BJ (cell line): ENCODE measurements around the gene THUMPD3. TPM values are rescaled to one million over a fixed set of nuclear protein-coding genes. Genes with fewer than 3 reads are reported as not detected.
A peak's percentile ranks its signal among the peaks of the same experiment; 100 is the strongest.

Source experiments
- CTCF ChIA-PET: fragments of 350-600 bp; formaldehyde crosslinking; extraction: SDS; loops from one replicate; lab custom pipeline; 2021; ENCODE audit warnings: antibody characterized with exemption, inconsistent platforms; lab: Yijun Ruan, JAX
- POLR2A ChIA-PET: fragments of 300-600 bp; sonication (Branson Sonifier 250); formaldehyde crosslinking; extraction: SDS; loops from one replicate; lab custom pipeline; 2021; ENCODE audit warnings: antibody characterized with exemption; lab: Charles Lee
- DNase-seq: peaks from one replicate; pipeline ENCODE4 v3.0.0-alpha.2; 2011; ENCODE audit warnings: low read depth
- H3K27me3 ChIP-seq: 2 replicates; pipeline ENCODE4 v1.6.0; 2011; ENCODE audit warnings: low read length; ENCODE audit not compliant: control insufficient read depth, insufficient read depth
- H3K36me3 ChIP-seq: 2 replicates; pipeline ENCODE4 v1.5.1; 2011; ENCODE audit warnings: low read length; ENCODE audit not compliant: control insufficient read depth, insufficient read depth
- H3K4me3 ChIP-seq: 2 replicates; pipeline ENCODE4 v1.5.1; 2011; ENCODE audit warnings: low read depth, mild to moderate bottlenecking, control low read depth, low read length
- polyA plus RNA-seq: library from polyadenylated mRNA; depleted of rRNA; stranded (reverse); fragments of >200 nt; gene quantifications from 2 replicates; pipeline ENCODE4 v1.2.3, GENCODE V29; 2011
- TF ChIP-seq, protein P1 (sequence below): IDR thresholded peaks from 2 replicates; pipeline ENCODE4 v1.5.1; 2011; ENCODE audit warnings: low read depth, mild to moderate bottlenecking, control low read depth, inconsistent platforms, low read length, moderate library complexity; ENCODE audit not compliant: insufficient read depth

The THUMPD3 gene
- polyA plus RNA-seq, 1 experiment: 18.2 TPM

DNA sequence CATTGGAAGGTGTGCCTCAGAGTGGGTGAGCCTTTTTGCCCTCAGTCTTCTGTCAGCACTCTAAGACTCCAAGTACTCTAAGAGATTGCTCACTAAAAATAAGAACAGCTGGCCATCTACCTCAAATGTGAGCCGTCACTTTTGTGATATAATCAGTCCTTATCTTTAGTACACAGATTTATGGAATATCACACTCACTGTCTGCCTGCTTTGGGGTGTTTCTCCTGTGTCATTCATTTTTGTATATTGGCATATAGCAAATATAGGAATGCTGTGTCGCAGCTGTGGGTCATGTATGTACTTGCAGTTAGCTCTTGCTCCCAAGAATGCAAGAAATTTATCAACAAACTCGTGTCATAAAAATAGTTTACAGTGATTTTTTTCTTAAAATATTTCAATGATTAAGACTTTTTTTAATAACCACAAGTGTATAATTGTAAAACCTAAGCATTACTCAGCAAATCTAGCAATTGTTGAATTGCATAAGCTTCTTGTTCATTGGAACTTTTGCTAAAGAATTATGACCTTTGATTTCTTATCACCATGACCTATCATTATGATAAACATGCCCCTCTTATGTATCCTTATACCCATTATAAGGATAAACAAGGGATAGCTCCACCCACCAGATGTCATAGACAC is 53.4 kb downstream of the THUMPD3 start:
- H3K27me3 ChIP-seq: no peaks in the 10 kb centered on the region
- DNase-seq: no peak
- CTCF ChIA-PET: interaction anchor here (0.6 to 1.8 kb wide), 6 partner anchors 9 to 88 kb away, joined by 3 to 6 read pairs (median 4); partner anchors contain the start of gene THUMPD3

DNA sequence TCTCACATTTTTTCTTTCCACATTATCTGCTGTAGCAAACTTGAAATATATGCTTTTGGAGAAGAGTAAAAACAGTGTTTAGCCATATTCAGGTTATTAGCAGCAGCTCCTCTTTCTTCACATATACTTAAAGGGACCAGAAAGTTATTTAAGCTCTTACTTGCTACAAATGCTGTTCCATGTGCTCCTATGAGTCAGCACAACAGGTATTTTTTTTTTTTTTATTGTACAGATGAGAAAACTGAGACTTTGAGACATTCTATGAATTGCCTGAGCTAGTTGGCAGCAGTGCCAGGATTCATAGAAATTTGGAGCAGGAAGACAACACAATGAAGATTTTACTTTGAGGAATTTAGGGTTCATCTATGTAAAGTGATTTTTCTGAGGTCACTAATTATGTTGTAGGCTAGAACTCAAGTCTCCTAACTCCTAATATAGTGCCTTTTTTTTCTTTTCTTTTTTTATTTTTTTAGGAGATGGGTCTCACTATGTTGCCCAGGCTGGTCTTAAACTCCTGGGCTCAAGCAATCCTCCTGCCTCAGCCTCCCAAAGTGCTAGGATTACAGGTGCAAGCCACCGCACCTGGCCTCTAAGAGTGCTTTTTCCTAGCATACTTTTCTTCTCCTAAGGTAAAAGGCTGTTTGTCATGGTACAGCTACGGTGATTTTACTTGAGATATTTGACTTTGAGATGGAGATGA is 58.1 kb downstream of the THUMPD3 start:
- ChIA-PET POLR2A (interaction anchor here (0.6 to 1.6 kb wide), 4 partner anchors 10 to 50 kb away, joined by 3 to 10 read pairs (median 4); partner anchors contain the start of gene SETD5), CTCF (interaction anchor here (1.6 kb wide), 1 partner anchor 16 kb away, joined by 4 read pairs; no protein-coding TSS in a partner anchor)

More for the DNA sequence above, 53.4 kb downstream of the THUMPD3 start:
- Histone ChIP-seq H3K36me3 (peaks cover 1% of the 10 kb centered on the region; the same call in 1 of the 2 replicates), H3K4me3 (no peak overlapping the region)
- POLR2A ChIA-PET: no interaction called here
- TF ChIP-seq, protein P1, sequence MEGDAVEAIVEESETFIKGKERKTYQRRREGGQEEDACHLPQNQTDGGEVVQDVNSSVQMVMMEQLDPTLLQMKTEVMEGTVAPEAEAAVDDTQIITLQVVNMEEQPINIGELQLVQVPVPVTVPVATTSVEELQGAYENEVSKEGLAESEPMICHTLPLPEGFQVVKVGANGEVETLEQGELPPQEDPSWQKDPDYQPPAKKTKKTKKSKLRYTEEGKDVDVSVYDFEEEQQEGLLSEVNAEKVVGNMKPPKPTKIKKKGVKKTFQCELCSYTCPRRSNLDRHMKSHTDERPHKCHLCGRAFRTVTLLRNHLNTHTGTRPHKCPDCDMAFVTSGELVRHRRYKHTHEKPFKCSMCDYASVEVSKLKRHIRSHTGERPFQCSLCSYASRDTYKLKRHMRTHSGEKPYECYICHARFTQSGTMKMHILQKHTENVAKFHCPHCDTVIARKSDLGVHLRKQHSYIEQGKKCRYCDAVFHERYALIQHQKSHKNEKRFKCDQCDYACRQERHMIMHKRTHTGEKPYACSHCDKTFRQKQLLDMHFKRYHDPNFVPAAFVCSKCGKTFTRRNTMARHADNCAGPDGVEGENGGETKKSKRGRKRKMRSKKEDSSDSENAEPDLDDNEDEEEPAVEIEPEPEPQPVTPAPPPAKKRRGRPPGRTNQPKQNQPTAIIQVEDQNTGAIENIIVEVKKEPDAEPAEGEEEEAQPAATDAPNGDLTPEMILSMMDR: no peak

DNA sequence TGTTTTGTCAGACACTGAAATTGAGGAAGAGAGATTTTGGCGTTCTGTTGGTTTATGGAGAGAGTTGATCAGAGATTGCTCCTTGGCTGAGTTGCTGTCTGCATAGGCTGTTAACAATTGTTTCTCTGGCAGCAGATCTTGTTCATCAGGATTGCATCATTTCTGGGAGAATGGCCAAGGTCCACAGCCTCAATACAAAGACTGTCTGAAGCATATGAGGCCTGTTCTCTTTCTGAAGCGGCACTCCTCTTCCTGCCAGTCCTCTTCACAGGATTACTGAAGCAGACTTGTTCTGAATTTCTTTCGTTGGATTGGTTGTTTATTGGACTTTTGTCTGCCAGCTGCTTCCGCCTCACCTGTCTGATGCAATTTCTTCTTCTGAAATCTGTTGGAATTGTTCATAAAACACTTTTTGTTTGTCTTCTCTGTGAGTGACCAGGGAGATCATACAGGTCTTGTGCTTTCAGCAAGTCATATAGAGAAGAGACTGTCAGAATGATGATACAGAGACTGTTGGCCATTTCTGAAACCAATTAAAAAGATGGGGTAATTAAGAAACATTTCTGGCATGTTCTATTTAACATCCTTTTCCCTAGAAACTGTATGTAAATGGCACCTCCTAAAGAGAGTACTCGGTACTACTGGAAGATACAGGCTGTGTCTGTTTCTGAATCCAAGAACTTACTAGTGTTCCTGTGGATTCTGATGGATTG is 60.0 kb downstream of the THUMPD3 start:
- DNase-seq: peak; percentile 89
- POLR2A ChIA-PET: no interaction called here
- H3K36me3 ChIP-seq: peaks cover 7% of the 10 kb centered on the region
- CTCF ChIA-PET: interaction anchor here (0.7 to 1.1 kb wide), 3 partner anchors 9 to 19 kb away, joined by 3 read pairs; no protein-coding TSS in a partner anchor
- H3K4me3 ChIP-seq: peak overlapping the region; percentile 4; the same call in 1 of the 2 replicates
- TF ChIP-seq, protein P1: peak; percentile 56
- no peaks in the 10 kb centered on the region for H3K27me3 ChIP-seq

More for the DNA sequence above, 58.1 kb downstream of the THUMPD3 start:
- TF ChIP-seq, protein P1: no peak
- H3K36me3 ChIP-seq: peaks cover under 1% of the 10 kb centered on the region; the same call in 1 of the 2 replicates
- no peak overlapping the region for H3K4me3 ChIP-seq
- no peaks in the 10 kb centered on the region for H3K27me3 ChIP-seq
- no peak for DNase-seq

DNA sequence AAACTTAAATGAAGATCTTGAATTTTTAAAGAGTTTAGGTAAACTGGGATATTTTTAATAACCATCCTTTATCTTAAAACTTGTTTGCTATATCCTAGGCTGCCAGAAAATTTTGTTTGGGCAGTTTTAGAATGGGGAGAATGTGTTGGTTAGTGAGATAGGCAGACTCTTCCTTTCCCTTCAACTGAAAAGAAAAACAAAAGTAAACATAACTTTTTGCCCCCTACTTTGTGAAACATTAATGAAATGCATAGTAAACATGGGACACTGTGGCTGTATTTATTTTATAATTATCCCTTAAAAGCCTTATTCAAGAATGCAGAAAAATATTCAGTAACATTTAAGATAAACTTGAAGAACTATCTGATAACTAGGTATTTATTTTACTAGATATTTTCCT is 65.6 kb downstream of the THUMPD3 start:
- no peak for DNase-seq
- Histone ChIP-seq H3K4me3 (no peak overlapping the region), H3K27me3 (no peaks in the 10 kb centered on the region), H3K36me3 (peaks cover 18% of the 10 kb centered on the region)
- CTCF ChIA-PET: interaction anchor here (1.4 kb wide), 1 partner anchor 9 kb away, joined by 4 read pairs; no protein-coding TSS in a partner anchor
- POLR2A ChIA-PET: no interaction called here
- TF ChIP-seq, protein P1: no peak
